HG02588 (cell line): ENCODE data around the gene TCF15.

Source experiments
- ATAC-seq: cut with Tn5 transposase; IDR thresholded peaks from one replicate; pipeline ENCODE4 v1.9.1; 2021; ENCODE audit warnings: mild to moderate bottlenecking, moderate library complexity; ENCODE audit not compliant: unreplicated experiment

TCF15 gene

GRCh38 chr20:556984-557383 is 53.1 kb downstream of the TCF15 start:
- no peak for ATAC-seq

DNA sequence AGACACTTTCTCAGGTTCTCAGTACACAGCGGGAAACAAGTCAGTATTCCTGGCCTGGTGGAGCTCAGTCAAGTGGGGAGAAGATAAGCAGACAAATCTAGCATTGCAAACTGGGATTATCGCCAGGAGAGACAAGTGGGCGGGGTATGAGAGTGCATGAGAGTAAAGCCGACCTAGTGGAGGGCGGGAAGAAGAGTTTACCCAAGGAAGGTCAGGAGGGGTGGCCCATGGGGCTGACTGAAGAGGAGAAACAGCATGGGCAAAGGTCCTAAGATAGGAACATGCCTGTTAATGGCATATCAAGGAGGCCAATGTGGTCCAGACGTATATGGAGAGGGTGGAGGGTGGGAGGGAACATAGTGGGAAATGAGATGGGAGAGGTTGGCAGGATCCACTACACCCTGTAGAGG is 54.1 kb downstream of the TCF15 start:
- ATAC-seq, result no peak
